Stimulated activated memory B cell treated with anti-CD40 and anti-IgM and Interleukin-4, amounts not matched to agents 10 μg/mL and 1 μg/mL and 100 μg/mL, for 72 hours (primary cell): ENCODE data around the gene SENP7.
"Not testable (repeated sequence)": the region's sequence is repeated elsewhere in the genome, so short reads cannot be mapped to it uniquely, and the experiment has no call there.

Experiments
- ATAC-seq: fragments of 150-1000 bp; cut with Tn5 transposase; 2 replicates; pipeline ENCODE4 v1.10.0; 2021
- H3K27ac Mint-ChIP-seq: one replicate; pipeline ENCODE4 v1.8.0; 2022; ENCODE audit warnings: mild to moderate bottlenecking, mixed read lengths
- H3K27me3 Mint-ChIP-seq: one replicate; pipeline ENCODE4 v1.8.0; 2022; ENCODE audit warnings: mixed read lengths
- H3K36me3 Mint-ChIP-seq: one replicate; pipeline ENCODE4 v1.8.0; 2022; ENCODE audit warnings: mixed read lengths
- H3K4me1 Mint-ChIP-seq: one replicate; pipeline ENCODE4 v1.8.0; 2022; ENCODE audit warnings: mixed read lengths
- H3K4me3 Mint-ChIP-seq: one replicate; pipeline ENCODE4 v1.8.0; 2022; ENCODE audit warnings: mild to moderate bottlenecking, moderate library complexity, mixed read lengths
- H3K9me3 Mint-ChIP-seq: one replicate; pipeline ENCODE4 v1.8.0; 2022; ENCODE audit warnings: mixed read lengths

The SENP7 gene

DNA sequence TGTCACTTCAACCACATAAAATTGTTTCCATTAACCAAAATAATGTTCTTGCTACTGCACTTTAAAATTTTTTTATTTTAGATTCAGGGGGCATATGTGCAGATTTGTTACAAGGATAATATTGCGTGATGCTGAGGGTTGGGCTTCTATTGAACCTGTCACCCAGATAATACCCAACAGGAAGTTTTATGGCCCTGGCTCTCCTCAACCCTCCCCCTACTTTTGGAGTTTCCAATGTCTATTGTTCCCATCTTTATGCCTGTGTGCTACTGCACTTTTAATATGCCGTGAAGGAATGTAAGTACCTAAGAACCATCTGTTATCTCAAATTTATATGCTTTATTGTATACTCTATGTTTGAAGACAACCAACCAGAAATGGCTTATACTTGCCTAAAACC lies 150.6 kb downstream of the SENP7 start:
- H3K27ac Mint-ChIP-seq = no peak overlapping the region
- H3K4me3 Mint-ChIP-seq = no peak overlapping the region
- no peaks in the 10 kb centered on the region for H3K4me1 Mint-ChIP-seq
- H3K27me3 Mint-ChIP-seq = no peaks in the 10 kb centered on the region
- ATAC-seq = no peak
- H3K9me3 Mint-ChIP-seq = no peaks in the 10 kb centered on the region
- peaks cover 55% of the 10 kb centered on the region for H3K36me3 Mint-ChIP-seq

DNA sequence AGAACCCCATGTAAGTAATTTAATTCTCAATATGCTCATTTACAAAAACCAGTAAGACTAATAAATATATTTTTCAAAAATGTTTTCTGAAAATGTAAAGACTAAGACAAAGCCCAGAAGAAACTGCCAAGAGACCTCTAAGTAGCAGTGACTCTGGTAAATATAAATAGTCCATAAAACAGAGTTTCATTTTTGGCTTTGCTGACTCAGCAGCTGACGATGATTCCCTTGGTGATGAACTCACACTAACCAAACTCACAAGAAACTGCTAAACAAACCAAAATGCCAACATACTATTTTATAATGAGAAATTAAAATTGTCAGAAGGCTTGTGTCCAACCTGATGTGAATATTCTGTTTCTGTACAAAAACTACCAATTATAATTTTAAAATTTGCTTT lies 161.2 kb downstream of the SENP7 start:
- Mint-ChIP-seq H3K36me3 (peaks cover 32% of the 10 kb centered on the region), H3K4me1 (no peaks in the 10 kb centered on the region), H3K27me3 (no peaks in the 10 kb centered on the region), H3K27ac (no peak overlapping the region), H3K9me3 (no peaks in the 10 kb centered on the region), H3K4me3 (no peak overlapping the region)
- ATAC-seq = no peak

DNA sequence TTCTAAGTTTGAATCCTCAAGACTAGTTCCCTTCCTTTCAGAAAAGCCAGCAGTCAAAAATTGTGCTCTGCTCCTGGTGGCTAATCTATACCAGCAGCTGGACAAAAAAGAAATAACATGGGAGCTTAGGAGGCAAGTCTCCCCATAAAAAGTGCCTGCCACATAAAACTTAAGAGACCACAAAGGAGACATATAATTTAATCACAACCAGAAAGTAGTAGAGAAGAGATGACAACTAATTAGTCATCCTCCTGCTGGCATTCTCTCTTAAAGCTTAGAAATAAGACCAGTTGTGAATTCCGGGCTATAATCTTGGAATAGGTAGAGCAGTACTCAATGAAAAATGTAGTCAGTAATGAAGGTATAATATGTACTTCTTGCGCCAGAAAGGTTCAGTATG lies 172.4 kb downstream of the SENP7 start:
- ATAC-seq = no peak
- H3K27me3 Mint-ChIP-seq = no peaks in the 10 kb centered on the region
- no peak overlapping the region for H3K27ac Mint-ChIP-seq
- H3K9me3 Mint-ChIP-seq = no peaks in the 10 kb centered on the region
- no peak overlapping the region for H3K4me3 Mint-ChIP-seq
- H3K36me3 Mint-ChIP-seq = peaks cover 53% of the 10 kb centered on the region
- no peaks in the 10 kb centered on the region for H3K4me1 Mint-ChIP-seq

DNA sequence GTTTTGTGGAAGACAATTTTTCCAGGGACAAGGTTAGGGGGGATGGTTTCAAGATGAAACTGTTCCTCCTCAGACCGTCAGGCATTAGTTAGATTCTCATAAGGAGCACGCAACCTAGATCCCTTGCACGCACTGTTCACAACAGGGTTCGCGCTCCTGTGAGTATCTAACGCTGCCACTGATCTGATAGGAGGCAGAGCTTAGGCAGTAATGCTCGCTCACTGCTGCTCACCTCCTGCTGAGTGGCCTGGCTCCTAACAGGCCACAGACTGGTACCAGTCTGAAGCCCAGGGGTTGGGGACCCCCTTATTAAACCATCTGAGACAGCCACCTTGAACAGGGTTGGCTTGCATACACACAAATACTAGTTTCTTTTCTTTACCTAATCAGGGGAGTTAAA lies 179.1 kb downstream of the SENP7 start:
- Mint-ChIP-seq H3K4me1 (no peaks in the 10 kb centered on the region), H3K9me3 (no peaks in the 10 kb centered on the region), H3K4me3 (no peak overlapping the region), H3K27ac (no peak overlapping the region), H3K36me3 (peaks cover 51% of the 10 kb centered on the region), H3K27me3 (no peaks in the 10 kb centered on the region)
- ATAC-seq = no peak

DNA sequence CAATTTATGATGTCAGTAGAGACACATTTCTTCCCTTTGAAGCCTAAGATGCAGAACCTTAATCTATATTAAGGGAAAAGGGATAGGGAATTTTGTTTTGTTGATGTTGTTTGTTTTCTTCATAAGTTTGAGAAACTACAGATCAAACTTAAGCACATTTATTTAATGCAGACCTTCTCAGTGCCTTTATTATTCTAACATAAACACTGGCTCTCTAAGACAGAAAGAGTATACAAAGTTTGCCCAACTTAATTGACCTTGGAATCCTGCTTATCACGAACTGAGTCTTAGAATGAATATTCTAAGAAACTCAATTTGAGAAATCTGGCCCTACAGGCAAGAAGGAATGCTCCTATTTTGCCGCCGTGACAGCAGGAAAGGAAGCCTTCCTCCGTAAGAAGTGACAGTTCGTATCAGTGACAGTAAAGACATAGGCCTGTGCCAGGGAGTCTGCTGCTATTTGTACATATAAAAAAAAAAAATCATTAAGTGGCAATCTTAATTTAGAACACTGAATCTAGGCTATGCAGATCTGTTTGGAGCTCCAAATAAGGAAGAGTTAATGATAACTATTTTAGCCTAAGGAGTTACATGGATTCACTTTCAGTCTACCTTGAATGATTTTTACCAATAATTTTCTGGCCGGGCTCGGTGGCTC lies 183.9 kb downstream of the SENP7 start:
- peaks cover 39% of the 10 kb centered on the region for H3K36me3 Mint-ChIP-seq
- no peaks in the 10 kb centered on the region for H3K9me3 Mint-ChIP-seq
- no peak overlapping the region for H3K4me3 Mint-ChIP-seq
- no peaks in the 10 kb centered on the region for H3K27me3 Mint-ChIP-seq
- no peaks in the 10 kb centered on the region for H3K4me1 Mint-ChIP-seq
- no peak for ATAC-seq
- no peak overlapping the region for H3K27ac Mint-ChIP-seq

DNA sequence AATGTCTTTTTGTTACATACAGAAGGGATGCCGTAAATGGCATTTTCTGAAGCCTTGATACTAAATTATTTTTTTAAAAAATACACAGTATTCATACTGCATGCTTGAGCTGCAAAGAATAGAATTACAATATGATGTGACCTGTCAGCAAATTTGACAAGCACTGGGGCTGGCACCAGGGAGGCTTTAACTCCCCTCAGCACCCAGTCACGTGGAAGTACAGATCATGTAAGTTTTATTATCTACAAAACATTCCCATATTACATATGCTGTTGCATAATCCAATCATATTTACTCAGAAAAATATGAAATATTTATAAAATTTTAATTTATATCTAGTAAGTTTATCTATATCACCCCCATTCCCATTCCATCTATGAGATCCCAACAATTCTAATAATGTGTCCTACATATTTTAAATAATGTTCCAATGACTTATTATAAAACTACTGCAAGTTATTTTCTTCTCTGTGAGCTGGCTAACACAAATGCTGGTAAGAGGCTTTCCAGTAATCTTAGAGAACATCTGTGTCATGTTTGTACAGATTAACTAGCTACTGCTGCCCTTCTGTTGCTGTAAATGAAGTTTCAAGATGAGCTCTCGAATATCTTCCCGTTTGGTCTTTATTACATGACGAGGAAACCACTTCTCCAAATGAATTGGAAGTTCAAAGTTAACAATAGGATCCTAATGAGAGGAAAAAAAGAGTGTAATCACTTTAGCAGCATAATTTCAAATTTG lies 187.4 kb downstream of the SENP7 start:
- Mint-ChIP-seq H3K36me3 (peaks cover 36% of the 10 kb centered on the region), H3K27ac (no peak overlapping the region), H3K4me1 (no peaks in the 10 kb centered on the region), H3K27me3 (no peaks in the 10 kb centered on the region), H3K9me3 (no peaks in the 10 kb centered on the region), H3K4me3 (no peak overlapping the region)
- ATAC-seq = no peak

DNA sequence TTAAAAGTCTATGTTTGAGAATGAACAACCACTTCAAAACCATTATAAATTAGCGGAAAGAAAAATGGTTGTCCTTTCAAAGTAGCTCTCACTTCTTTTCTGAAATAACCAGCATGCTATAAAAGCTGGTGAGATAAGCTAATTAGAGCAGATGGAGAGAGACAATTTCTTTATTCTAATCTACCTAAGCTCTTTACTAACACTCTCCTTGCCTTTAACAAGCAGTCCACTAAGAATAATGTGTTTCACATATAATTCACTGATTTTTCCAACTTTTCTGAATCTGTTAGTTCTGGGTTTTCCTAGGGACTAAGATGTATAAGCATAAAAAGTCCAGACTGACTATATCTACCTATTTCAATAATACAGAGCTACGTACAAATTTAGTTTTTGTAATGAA lies 192.5 kb downstream of the SENP7 start, which contains the start of gene IMPG2:
TSS of gene IMPG2 (minus strand) at position 101 of the 400 bp plus-strand sequence. CDS start 203 bp downstream, outside the sequence.
- H3K36me3 Mint-ChIP-seq = peaks cover 5% of the 10 kb centered on the region
- no peaks in the 10 kb centered on the region for H3K27me3 Mint-ChIP-seq
- no peak within 1 kb of the TSS for H3K4me3 Mint-ChIP-seq
- no peak within 1 kb of the TSS for H3K27ac Mint-ChIP-seq
- H3K4me1 Mint-ChIP-seq = no peaks in the 10 kb centered on the region
- H3K9me3 Mint-ChIP-seq = no peaks in the 10 kb centered on the region
- ATAC-seq = no peak

DNA sequence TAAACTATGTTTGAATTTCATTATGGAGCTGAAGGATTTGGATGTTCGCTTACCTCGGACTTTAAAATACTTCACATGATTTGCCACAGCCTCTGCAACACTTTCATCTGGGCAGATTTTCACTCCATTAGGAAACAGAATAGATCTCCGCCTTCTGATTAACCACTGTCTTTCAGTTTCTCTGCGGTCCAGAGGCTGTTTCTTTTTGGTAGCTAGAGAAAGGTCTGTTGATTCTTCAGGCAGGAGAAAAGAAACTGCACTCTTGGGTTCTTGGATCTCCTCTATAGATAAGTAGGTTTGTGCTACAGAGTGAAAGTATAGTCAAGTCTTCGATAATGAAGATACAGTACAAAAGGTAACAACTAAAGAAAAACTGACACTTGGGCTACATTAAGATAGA lies 193.5 kb downstream of the SENP7 start:
- Mint-ChIP-seq H3K4me3 (no peak overlapping the region), H3K9me3 (no peaks in the 10 kb centered on the region), H3K27ac (no peak overlapping the region), H3K4me1 (no peaks in the 10 kb centered on the region), H3K27me3 (no peaks in the 10 kb centered on the region), H3K36me3 (peaks cover 5% of the 10 kb centered on the region)
- ATAC-seq = no peak

DNA sequence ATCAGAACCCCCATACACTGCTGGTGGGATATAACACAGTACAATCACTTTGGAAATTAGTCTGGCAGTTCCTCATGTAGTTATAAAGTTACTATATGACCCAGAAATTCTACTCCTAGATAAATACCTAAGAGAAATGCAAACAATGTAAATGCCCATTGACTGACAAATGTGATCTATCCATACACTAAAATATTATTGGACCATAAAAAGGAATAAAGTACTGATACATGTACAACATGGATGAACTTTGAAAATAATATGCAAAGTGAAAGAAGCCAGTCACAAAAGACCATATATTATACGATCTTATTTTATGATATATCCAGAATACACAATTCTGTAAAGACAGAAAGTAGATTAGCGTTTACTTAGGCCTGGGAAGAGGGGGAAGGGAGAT lies 200.5 kb downstream of the SENP7 start:
- H3K27me3 Mint-ChIP-seq = no peaks in the 10 kb centered on the region
- ATAC-seq = no peak
- H3K36me3 Mint-ChIP-seq = peaks cover 33% of the 10 kb centered on the region
- no peak overlapping the region for H3K27ac Mint-ChIP-seq
- no peak overlapping the region for H3K4me3 Mint-ChIP-seq
- H3K4me1 Mint-ChIP-seq = no peaks in the 10 kb centered on the region
- H3K9me3 Mint-ChIP-seq = peaks cover 10% of the 10 kb centered on the region

DNA sequence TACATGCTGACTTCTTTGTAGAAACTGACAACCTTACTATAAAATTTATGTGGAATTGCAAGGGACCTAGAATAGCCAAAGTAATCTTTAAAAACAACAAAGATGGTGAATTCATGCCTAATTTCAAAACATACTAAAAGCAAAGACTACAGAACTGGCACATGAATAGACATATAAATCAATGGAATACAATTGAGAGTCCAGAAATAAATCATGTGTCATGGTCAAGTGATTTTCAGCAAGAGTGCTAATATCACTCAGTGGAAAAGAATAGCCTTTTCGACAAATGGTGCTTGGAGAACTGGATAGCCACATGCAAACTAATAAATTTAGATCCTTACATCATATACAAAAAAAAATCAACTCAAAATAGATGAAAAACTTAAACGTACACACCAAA lies 201.3 kb downstream of the SENP7 start:
- H3K4me1 Mint-ChIP-seq = no peaks in the 10 kb centered on the region
- H3K36me3 Mint-ChIP-seq = peaks cover 36% of the 10 kb centered on the region
- ATAC-seq = no peak
- H3K27me3 Mint-ChIP-seq = no peaks in the 10 kb centered on the region
- no peak overlapping the region for H3K4me3 Mint-ChIP-seq
- H3K9me3 Mint-ChIP-seq = peaks cover 14% of the 10 kb centered on the region
- H3K27ac Mint-ChIP-seq = no peak overlapping the region

DNA sequence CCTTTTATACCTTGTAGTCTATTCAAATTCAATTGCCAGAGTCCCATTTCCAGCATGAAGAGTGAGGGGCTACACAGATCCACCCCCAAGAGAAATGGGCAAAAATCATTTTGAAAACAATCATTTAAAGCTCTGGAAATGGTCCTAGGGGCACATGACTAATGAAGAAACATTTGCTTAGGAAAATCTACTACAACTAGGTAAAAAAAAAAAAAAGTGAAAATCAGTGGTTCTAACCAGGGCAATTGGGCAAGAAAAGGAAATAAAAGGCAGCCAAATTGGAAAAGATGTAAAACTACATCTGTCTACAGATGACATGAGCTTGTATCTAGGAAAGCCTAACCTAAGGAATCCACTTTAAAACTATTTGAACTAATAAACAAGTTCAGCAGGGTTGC lies 202.0 kb downstream of the SENP7 start:
- no peak overlapping the region for H3K4me3 Mint-ChIP-seq
- H3K27me3 Mint-ChIP-seq = no peaks in the 10 kb centered on the region
- H3K27ac Mint-ChIP-seq = no peak overlapping the region
- peaks cover 14% of the 10 kb centered on the region for H3K9me3 Mint-ChIP-seq
- peaks cover 36% of the 10 kb centered on the region for H3K36me3 Mint-ChIP-seq
- no peak for ATAC-seq
- H3K4me1 Mint-ChIP-seq = no peaks in the 10 kb centered on the region

DNA sequence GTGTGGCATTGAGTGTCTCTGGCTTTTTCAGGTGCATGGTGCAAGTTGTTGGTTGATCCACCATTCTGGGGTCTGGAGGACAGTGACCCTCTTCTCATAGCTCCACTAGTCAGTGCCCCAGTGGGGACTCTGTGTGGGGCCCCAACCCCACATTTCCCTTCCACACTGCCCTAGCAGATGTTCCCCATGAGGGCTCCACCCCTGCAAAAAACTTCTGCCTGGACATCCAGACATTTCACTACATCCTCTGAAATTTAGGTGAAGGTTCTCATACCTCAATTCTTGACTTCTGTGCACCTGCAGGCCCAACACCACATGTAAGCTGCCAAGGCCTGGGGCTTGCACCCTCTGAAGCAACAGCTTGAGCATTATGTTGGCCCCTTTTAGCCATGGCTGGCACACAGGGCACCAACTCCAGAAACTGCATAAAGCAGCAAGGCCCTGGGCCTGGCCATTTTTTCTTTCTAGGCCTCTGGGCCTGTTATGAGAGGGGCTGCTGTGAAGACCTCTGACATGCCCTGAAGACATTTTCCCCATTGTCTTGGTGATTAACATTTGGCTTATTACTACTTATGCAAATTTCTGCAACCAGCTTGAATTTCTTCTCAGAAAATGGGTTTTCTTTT lies 204.8 kb downstream of the SENP7 start:
- Mint-ChIP-seq H3K36me3 (peaks cover 48% of the 10 kb centered on the region), H3K9me3 (peaks cover 17% of the 10 kb centered on the region)
- not testable (repeated sequence) for ATAC-seq, H3K27me3 Mint-ChIP-seq, H3K27ac Mint-ChIP-seq, H3K4me1 Mint-ChIP-seq, H3K4me3 Mint-ChIP-seq

DNA sequence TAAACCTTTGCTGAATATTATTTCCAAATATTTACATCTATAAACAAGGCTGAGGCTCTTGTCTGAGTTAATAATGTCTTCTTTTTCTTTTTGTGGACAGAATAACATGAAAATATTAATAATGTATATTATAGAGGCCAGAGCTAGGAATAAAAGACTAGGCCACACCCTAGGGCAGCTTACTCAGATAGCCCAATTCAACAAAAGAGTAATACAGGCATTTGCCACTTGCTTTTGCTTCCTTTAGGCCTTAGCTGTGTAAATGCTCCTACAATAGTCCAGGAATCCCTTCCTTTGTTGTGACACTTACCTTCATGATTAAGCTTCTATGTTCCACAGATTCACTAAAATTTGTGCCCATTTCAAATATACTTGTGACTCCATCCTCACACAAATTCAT lies 209.2 kb downstream of the SENP7 start:
- no peak for ATAC-seq
- H3K9me3 Mint-ChIP-seq = peaks cover 23% of the 10 kb centered on the region
- no peak overlapping the region for H3K4me3 Mint-ChIP-seq
- H3K27me3 Mint-ChIP-seq = no peaks in the 10 kb centered on the region
- no peaks in the 10 kb centered on the region for H3K4me1 Mint-ChIP-seq
- H3K27ac Mint-ChIP-seq = no peak overlapping the region
- peaks cover 38% of the 10 kb centered on the region for H3K36me3 Mint-ChIP-seq

DNA sequence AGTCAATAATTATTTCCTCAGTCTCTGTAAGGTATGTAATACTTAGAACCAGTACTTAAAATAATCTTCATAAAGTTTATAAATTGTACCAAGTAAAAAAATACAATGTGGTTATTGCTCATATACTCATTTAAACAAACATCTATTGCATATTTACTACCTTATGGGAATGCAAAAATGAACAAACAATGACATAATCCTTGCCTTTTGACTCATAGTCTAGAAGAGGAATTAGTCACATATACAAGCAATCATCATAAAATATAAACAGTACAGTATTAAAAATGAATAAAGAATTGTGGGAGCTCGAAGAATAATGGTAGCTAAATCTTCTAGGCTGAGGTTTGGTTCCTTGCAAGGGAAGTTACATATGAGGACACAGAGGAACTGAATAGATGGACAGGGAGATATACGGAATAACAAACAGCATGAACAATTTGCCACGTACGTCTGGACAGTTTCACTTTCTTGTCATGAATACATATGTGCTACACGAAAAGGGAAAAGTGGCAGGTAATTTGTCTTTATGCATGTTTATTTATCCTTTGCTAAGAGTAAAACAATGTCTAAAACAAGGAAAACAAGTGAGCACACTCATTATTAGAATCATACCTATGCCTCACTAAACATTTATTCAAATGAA lies 209.8 kb downstream of the SENP7 start:
- Mint-ChIP-seq H3K4me1 (no peaks in the 10 kb centered on the region), H3K27me3 (no peaks in the 10 kb centered on the region), H3K36me3 (peaks cover 36% of the 10 kb centered on the region), H3K27ac (no peak overlapping the region), H3K9me3 (peaks cover 25% of the 10 kb centered on the region), H3K4me3 (no peak overlapping the region)
- ATAC-seq = no peak

DNA sequence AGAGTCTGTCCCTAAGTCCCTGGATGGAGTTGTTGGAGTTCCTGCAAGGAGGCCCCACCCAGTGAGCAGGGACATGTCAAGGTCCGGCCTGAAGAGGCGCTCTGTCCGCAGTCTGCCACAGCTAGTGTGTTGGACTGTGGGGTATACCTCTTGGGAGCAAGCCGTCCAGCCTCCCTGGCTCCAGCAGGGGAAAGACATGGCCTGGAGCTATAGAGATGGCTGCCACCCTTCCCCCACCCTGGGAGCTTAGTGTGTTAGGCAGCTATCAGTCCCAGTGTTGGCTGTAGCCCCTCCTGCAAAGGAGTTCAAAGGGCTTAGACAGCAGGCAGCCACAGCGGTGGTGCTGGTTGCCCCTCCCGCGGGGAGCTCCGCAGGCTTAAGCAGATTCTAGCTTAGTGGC lies 212.9 kb downstream of the SENP7 start:
- Mint-ChIP-seq H3K4me3 (no peak overlapping the region), H3K27me3 (no peaks in the 10 kb centered on the region), H3K9me3 (peaks cover 27% of the 10 kb centered on the region), H3K4me1 (no peaks in the 10 kb centered on the region), H3K36me3 (peaks cover 20% of the 10 kb centered on the region), H3K27ac (no peak overlapping the region)
- ATAC-seq = no peak
